WTC11 (cell line): ENCODE data around the gene CTNNBIP1. TPM values are rescaled to one million over a fixed set of nuclear protein-coding genes. Genes with fewer than 3 reads are reported as not detected.

Experiments used
- ATAC-seq: fragments of 200-7000 bp; cut with Tn5 transposase; 2 replicates; pipeline ENCODE4 v1.10.0; 2021; ENCODE audit warnings: mild to moderate bottlenecking, moderate library complexity
- CTCF ChIA-PET: fragments of 300-600 bp; sonication (Branson Sonifier 250); formaldehyde crosslinking; loops from one replicate; lab custom pipeline; 2021; ENCODE audit warnings: antibody characterized with exemption; lab: Charles Lee
- POLR2A ChIA-PET: fragments of 350-600 bp; sonication (Branson Sonifier 250); formaldehyde crosslinking; loops from one replicate; lab custom pipeline; 2021; ENCODE audit warnings: antibody characterized with exemption; lab: Charles Lee
- DNase-seq: peaks from one replicate; pipeline ENCODE4 v3.0.0; 2021; ENCODE audit warnings: low spot score
- H3K27ac Mint-ChIP-seq: 2 replicates; pipeline ENCODE4 v1.8.0; 2021; ENCODE audit warnings: mixed read lengths
- H3K27me3 Mint-ChIP-seq: 2 replicates; pipeline ENCODE4 v1.8.0; 2021; ENCODE audit warnings: low read depth, mild to moderate bottlenecking, moderate library complexity, mixed read lengths
- H3K36me3 Mint-ChIP-seq: 2 replicates; pipeline ENCODE4 v1.8.0; 2021; ENCODE audit warnings: mixed read lengths
- H3K4me1 Mint-ChIP-seq: 2 replicates; pipeline ENCODE4 v1.8.0; 2022; ENCODE audit warnings: mixed read lengths
- H3K4me3 Mint-ChIP-seq: 2 replicates; pipeline ENCODE4 v1.8.0; 2021; ENCODE audit warnings: mild to moderate bottlenecking, moderate library complexity, mixed read lengths
- H3K9me3 Mint-ChIP-seq: 2 replicates; pipeline ENCODE4 v1.8.0; 2021; ENCODE audit warnings: mixed read lengths
- AR ChIP-seq: fragments of 250-450 bp; sonication (Bioruptor Pico); IDR thresholded peaks from 2 replicates; pipeline ENCODE4 v1.9.0; 2021; ENCODE audit warnings: mild to moderate bottlenecking
- ATF3 ChIP-seq: sonication (generic); formaldehyde crosslinking; conservative IDR thresholded peaks from 2 replicates; pipeline ENCODE4 v1.8.1; 2022; ENCODE audit warnings: mild to moderate bottlenecking, missing genetic modification reagents
- ERG ChIP-seq: fragments of 250-450 bp; sonication (Bioruptor Pico); IDR thresholded peaks from 2 replicates; pipeline ENCODE4 v1.8.0; 2021; ENCODE audit warnings: mild to moderate bottlenecking
- FOXK1 ChIP-seq: sonication (generic); formaldehyde crosslinking; IDR thresholded peaks from 2 replicates; pipeline ENCODE4 v1.8.0; 2022; ENCODE audit warnings: mild to moderate bottlenecking, moderate library complexity, missing genetic modification reagents
- FOXP1 ChIP-seq: sonication (generic); formaldehyde crosslinking; IDR thresholded peaks from 2 replicates; pipeline ENCODE4 v1.8.0; 2022; ENCODE audit warnings: missing genetic modification reagents, mild to moderate bottlenecking, moderate library complexity, borderline replicate concordance
- HMGXB4 ChIP-seq: sonication (generic); formaldehyde crosslinking; IDR thresholded peaks from 2 replicates; pipeline ENCODE4 v1.8.1; 2023; ENCODE audit warnings: mild to moderate bottlenecking, moderate library complexity, missing genetic modification reagents
- JAZF1 ChIP-seq: fragments of 250-450 bp; sonication (Bioruptor Pico); IDR thresholded peaks from 2 replicates; pipeline ENCODE4 v1.9.0; 2021; ENCODE audit warnings: moderate library complexity, mild to moderate bottlenecking, inconsistent platforms
- MXD4 ChIP-seq: fragments of 250-450 bp; sonication (Bioruptor Pico); IDR thresholded peaks from 2 replicates; pipeline ENCODE4 v1.8.0; 2021; ENCODE audit warnings: mild to moderate bottlenecking, moderate library complexity, borderline replicate concordance
- NR2C2 ChIP-seq: sonication (generic); formaldehyde crosslinking; IDR thresholded peaks from 2 replicates; pipeline ENCODE4 v1.8.0; 2022; ENCODE audit warnings: mild to moderate bottlenecking, missing genetic modification reagents
- SP1 ChIP-seq: sonication (generic); formaldehyde crosslinking; conservative IDR thresholded peaks from 2 replicates; pipeline ENCODE4 v1.8.1; 2022; ENCODE audit warnings: missing genetic modification reagents
- TEAD1 ChIP-seq: sonication (generic); formaldehyde crosslinking; IDR thresholded peaks from 2 replicates; pipeline ENCODE4 v1.8.0; 2022; ENCODE audit warnings: mild to moderate bottlenecking, missing genetic modification reagents
- USF2 ChIP-seq: sonication (generic); formaldehyde crosslinking; IDR thresholded peaks from 2 replicates; pipeline ENCODE4 v1.8.1; 2023; ENCODE audit warnings: mild to moderate bottlenecking, missing genetic modification reagents, moderate library complexity
- ZNF281 ChIP-seq: sonication (generic); formaldehyde crosslinking; IDR thresholded peaks from 2 replicates; pipeline ENCODE4 v1.8.0; 2023; ENCODE audit warnings: mild to moderate bottlenecking, missing genetic modification reagents
- ZNF425 ChIP-seq: fragments of 250-450 bp; sonication (Bioruptor Pico); conservative IDR thresholded peaks from 2 replicates; pipeline ENCODE4 v1.9.0; 2021; ENCODE audit warnings: mild to moderate bottlenecking
- ZNF512 ChIP-seq: sonication (generic); formaldehyde crosslinking; IDR thresholded peaks from 2 replicates; pipeline ENCODE4 v1.8.1; 2022; ENCODE audit warnings: missing genetic modification reagents, borderline replicate concordance
- total RNA-seq: library from RNA; stranded (reverse); gene quantifications from 3 replicates; pipeline ENCODE4 v1.2.3, GENCODE V29; 2021

CTNNBIP1 gene
- total RNA-seq, 1 experiment from 2014 or later: 58.2 TPM

- ChIA-PET POLR2A (no interaction called here), CTCF (no interaction called here)
- Mint-ChIP-seq H3K9me3 (no peaks in the 10 kb centered on the region), H3K4me3 (peak overlapping the region; percentile 0), H3K36me3 (no peaks in the 10 kb centered on the region), H3K27me3 (no peaks in the 10 kb centered on the region), H3K27ac (peak overlapping the region; percentile 41), H3K4me1 (peaks cover 37% of the 10 kb centered on the region)
- ATAC-seq: no peak
- no peak for DNase-seq
- TF ChIP-seq ERG (CRISPR knock-in tag): no peak
- TF ChIP-seq ZNF425 (CRISPR knock-in tag): no peak
- TF ChIP-seq HMGXB4 (CRISPR knock-in tag): no peak
- no peak for TF ChIP-seq MXD4 (CRISPR knock-in tag)
These were observed 2.3 kb upstream of the CTNNBIP1 start for GRCh38 chr1:9912264-9912936.

- H3K9me3 Mint-ChIP-seq: no peaks in the 10 kb centered on the region
- CTCF ChIA-PET: interaction anchor here (0.8 to 1.2 kb wide), 10 partner anchors 19 to 520 kb away, joined by 3 to 6 read pairs (median 4); partner anchors contain the start of genes CENPS, KIF1B, LZIC and NMNAT1
- TF ChIP-seq USF2 (CRISPR knock-in tag) (no peak), FOXK1 (CRISPR knock-in tag) (peak; percentile 30; the same call in 1 of the 2 replicates), TEAD1 (CRISPR knock-in tag) (no peak), ZNF512 (CRISPR knock-in tag) (no peak), FOXP1 (CRISPR knock-in tag) (no peak), ATF3 (no peak), ZNF281 (CRISPR knock-in tag) (no peak), JAZF1 (CRISPR knock-in tag) (no peak), AR (CRISPR knock-in tag) (no peak), SP1 (CRISPR knock-in tag) (peak; percentile 90), NR2C2 (CRISPR knock-in tag) (no peak)
These were observed 532 bp upstream of the CTNNBIP1 start for GRCh38 chr1:9910423-9911178.

More at GRCh38 chr1:9910423-9911178, 532 bp upstream of the CTNNBIP1 start:
- POLR2A ChIA-PET: interaction anchor here (0.6 to 1.2 kb wide), 4 partner anchors 33 to 299 kb away, joined by 3 to 4 read pairs (median 4); partner anchors contain the start of genes KIF1B, LZIC and NMNAT1
- ATAC-seq (peak; percentile 98), DNase-seq (peak; percentile 100)
- Mint-ChIP-seq H3K4me1 (peaks cover 31% of the 10 kb centered on the region), H3K36me3 (no peaks in the 10 kb centered on the region), H3K27ac (peak overlapping the region; percentile 99), H3K4me3 (peak overlapping the region; percentile 95), H3K27me3 (no peaks in the 10 kb centered on the region)
